ENCODE measurements around the gene SNAPC2.
"Not testable (repeated sequence)": the region's sequence is repeated elsewhere in the genome, so short reads cannot be mapped to it uniquely, and the experiment has no call there.

The SNAPC2 gene

DNA sequence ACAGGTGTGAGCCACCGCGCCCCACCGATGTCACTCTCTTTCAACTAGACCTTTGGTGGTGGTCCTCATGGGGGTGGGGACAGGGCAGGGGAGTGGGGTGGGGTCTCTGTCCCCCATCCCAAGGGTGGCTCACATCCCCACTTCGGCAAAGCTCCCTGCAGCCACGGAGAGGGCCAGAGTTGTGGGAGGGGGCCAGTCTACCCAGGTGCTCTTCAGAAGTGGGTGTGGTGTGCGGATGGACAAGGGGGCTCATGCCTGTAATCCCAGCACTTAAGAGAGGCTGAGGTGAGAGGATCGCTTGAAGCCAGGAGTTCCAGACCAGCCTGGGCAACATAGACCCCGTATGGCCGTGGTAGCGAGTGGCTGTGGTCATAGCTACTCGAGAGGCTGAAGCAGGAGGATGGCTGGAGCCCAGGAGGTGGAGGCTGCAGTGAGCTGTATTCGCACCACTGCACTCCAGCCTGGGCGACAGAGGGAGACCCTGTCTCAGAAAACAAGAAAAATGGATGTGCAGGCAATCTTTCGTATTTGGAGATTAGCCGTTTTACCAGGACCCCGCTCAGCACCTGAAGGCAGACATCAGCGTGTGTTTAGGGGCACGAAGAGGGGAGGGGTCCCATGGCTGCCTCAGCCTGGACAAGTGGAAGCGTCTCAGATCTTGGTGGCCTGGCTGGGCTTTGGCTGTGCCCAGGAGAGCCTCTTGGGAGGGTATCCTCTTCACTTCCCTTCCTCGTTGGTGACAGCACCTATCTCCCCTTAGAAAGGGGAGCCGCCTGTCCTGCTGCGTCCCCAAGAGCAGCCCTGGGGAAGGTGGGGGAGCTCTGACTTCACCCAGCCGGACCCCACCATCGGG, 4.7 kb upstream of the SNAPC2 start:
- no peaks in the 10 kb centered on the region for H3K4me1 ChIP-seq (ENCODE audit: control insufficient read depth, insufficient read depth, low read length)
- peaks cover 30% of the 10 kb centered on the region for H3K27me3 ChIP-seq (ENCODE audit: control insufficient read depth, insufficient read depth, low read length)
- no peak overlapping the region for H3K27ac ChIP-seq (ENCODE audit: low read depth, low read length)
- peaks cover 12% of the 10 kb centered on the region for H3K36me3 ChIP-seq (ENCODE audit: control insufficient read depth, insufficient read depth, low read length)
- no peak overlapping the region for H3K4me3 ChIP-seq (ENCODE audit: low read length)
- H3K9ac ChIP-seq (ENCODE audit: low read length): no peak overlapping the region

DNA sequence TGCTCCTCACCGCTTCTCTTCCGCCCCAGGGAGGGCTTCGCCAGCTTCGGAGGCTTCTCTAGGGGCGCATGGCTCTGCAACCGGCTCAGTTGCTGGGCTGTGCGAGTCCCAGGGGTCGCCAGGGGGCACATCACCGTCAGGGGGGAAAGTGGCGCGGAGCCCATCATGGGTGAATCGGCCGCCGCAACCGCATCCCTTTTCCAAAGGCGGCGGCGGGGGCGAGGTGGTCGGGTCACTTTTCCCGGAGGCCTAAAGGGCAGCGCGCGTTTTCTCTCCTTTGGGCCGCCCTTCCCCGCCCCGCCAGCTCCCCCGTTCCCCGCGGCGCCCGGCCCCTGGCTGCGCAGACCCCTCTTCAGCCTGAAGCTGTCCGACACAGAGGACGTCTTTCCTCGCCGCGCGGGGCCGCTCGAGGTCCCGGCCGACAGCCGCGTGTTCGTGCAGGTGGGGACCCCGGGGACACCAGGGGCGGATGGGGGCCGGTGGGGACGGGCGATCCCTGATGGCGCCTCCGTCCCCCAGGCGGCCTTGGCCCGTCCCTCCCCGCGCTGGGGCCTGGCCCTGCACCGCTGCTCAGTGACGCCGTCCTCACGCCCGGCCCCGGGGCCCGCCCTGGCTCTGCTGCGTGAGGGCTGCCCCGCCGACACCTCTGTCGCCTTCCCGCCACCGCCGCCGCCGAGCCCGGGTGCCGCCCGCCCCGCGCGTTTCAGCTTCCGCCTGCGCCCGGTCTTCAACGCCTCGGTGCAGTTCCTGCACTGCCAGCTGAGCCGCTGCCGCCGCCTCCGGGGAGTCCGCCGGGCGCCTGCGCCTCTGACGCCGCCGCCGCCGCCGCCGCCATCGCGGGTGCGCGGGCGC, 3.8 kb upstream of the SNAPC2 start:
- peaks cover under 1% of the 10 kb centered on the region for H3K4me1 ChIP-seq (ENCODE audit: control insufficient read depth, insufficient read depth, low read length)
- H3K4me3 ChIP-seq (ENCODE audit: low read length): no peak overlapping the region
- H3K27me3 ChIP-seq (ENCODE audit: control insufficient read depth, insufficient read depth, low read length): peaks cover 30% of the 10 kb centered on the region
- no peak overlapping the region for H3K9ac ChIP-seq (ENCODE audit: low read length)
- peaks cover 5% of the 10 kb centered on the region for H3K36me3 ChIP-seq (ENCODE audit: control insufficient read depth, insufficient read depth, low read length)
- no peak overlapping the region for H3K27ac ChIP-seq (ENCODE audit: low read depth, low read length)

DNA sequence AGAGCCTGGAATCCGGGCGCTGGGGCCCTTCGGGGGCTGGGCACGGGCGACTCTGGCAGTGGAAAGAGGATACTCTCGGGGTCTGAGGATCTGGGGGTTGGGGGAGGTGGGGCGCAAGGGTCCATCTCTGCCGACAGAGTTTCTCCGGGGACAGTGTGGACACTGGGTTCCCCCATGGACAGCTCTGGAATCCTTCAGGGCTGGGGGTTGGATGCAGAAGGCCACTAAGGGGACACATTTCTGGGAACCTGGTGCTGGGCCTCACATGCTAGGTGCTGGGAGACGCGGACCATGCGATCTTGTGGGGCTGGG, 3.2 kb upstream of the SNAPC2 start:
- Histone ChIP-seq H3K36me3 (ENCODE audit: control insufficient read depth, insufficient read depth, low read length) (peaks cover 3% of the 10 kb centered on the region), H3K27me3 (ENCODE audit: control insufficient read depth, insufficient read depth, low read length) (peaks cover 30% of the 10 kb centered on the region), H3K4me3 (ENCODE audit: low read length) (no peak overlapping the region), H3K4me1 (ENCODE audit: control insufficient read depth, insufficient read depth, low read length) (peaks cover 7% of the 10 kb centered on the region), H3K27ac (ENCODE audit: low read depth, low read length) (no peak overlapping the region), H3K9ac (ENCODE audit: low read length) (no peak overlapping the region)

DNA sequence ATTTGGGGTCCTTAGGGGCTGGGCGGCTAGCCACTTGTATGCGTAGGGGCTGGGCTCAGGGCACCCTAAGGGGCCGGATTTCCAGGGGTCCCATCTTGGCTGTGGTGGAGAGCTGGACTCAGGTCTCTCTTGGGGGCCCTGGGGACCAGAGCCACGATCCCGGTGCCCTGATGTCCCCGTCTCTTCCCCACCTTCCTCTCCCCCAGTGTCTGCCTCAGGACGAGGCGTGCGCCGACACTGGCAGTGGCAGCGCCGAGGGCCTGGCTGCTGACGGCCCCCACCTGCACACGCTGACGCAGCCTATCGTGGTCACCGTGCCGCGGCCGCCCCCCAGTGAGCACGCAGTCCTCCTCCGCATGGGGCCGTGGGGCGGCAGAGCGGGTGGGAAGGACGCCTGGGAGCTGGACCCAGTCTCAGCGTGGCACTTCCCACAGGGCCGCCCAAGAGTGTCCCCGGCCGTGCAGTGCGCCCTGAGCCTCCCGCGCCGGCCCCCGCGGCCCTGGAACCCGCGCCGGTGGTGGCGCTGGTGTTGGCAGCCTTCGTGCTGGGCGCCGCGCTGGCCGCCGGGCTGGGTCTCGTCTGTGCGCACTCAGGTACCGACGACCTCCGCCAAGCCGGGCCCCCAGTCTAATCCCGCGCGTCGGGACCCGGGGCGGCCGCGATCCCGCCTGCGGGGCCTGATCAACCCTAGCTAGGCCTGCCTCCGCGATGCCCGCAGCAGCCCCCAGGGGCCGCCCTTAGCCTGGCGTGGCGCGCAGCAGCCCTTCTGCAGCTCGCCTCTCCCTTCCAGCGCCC, 2.7 kb upstream of the SNAPC2 start:
- no peak overlapping the region for H3K9ac ChIP-seq (ENCODE audit: low read length)
- peak overlapping the region; percentile 41 for H3K4me3 ChIP-seq (ENCODE audit: low read length)
- peaks cover 30% of the 10 kb centered on the region for H3K27me3 ChIP-seq (ENCODE audit: control insufficient read depth, insufficient read depth, low read length)
- no peak overlapping the region for H3K27ac ChIP-seq (ENCODE audit: low read depth, low read length)
- H3K36me3 ChIP-seq (ENCODE audit: control insufficient read depth, insufficient read depth, low read length): peaks cover 7% of the 10 kb centered on the region
- H3K4me1 ChIP-seq (ENCODE audit: control insufficient read depth, insufficient read depth, low read length): peaks cover 12% of the 10 kb centered on the region

DNA sequence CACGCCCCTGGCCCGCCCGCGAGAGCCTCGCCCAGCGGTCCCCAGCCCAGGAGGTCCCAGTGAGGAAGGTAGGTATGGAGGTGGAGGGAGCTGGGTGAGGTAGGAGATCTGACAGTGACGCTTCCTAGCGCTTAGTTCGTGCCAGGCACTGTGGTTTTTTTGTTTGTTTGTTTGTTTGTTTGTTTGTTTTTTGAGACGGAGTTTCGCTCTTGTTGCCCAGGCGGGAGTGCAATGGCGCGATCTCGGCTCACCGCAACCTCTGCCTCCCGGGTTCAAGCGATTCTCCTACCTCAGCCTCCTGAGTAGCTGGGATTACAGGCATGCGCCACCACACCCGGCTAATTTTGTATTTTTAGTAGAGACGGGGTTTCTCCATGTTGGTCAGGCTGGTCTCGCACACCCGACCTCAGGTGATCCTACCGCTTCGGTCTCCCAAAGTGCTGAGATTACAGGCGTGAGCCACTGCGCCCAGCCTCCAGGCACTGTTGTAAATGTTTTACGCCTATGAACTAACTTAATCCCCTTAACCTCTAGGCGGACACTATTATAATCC, 2.0 kb upstream of the SNAPC2 start:
- Histone ChIP-seq H3K4me1 (ENCODE audit: control insufficient read depth, insufficient read depth, low read length) (peaks cover 19% of the 10 kb centered on the region), H3K27me3 (ENCODE audit: control insufficient read depth, insufficient read depth, low read length) (peaks cover 28% of the 10 kb centered on the region)
- H3K4me3 ChIP-seq (ENCODE audit: low read length): not testable (repeated sequence)

DNA sequence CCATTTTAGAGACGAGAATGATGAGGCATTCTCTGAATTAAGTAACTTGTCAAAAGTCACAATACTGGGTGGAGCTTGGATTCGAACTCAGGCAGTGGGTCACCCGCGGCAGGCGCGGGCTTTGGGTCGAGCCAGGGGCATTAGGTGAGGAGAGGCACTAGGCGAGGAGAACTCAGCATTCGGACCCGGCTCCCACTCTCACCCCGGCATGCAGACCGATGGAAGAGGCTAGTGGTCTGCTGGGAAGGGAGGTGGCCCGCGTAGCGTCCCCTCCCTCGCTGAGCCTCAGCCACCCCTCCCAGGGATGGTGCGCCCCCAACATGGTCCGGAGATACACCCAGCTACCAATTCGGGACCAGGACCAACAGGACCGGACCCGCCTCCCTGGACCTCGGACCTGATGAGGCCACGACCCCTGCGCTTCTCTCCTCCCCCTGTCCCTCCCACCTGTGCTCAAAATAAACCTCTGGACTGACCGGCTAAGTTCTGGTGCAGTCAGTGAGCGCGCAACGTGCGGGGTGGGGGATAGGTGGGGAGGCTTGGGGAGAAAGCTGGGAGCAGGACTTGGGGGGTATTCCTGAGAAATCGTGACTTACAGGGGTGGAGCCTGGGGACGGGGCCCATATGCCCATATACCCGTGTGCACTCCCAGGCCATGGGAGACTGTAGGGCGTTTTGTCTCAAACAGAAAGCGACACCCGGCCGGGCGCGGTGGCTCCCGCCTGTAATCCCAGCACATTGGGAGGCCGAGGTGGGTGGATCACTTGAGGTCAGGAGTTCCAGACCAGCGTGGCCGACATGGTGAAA, 1.3 kb upstream of the SNAPC2 start:
- H3K27me3 ChIP-seq (ENCODE audit: control insufficient read depth, insufficient read depth, low read length): peaks cover 28% of the 10 kb centered on the region
- no peak overlapping the region for H3K27ac ChIP-seq (ENCODE audit: low read depth, low read length)
- H3K4me3 ChIP-seq (ENCODE audit: low read length): no peak overlapping the region
- H3K4me1 ChIP-seq (ENCODE audit: control insufficient read depth, insufficient read depth, low read length): peaks cover 25% of the 10 kb centered on the region
- H3K36me3 ChIP-seq (ENCODE audit: control insufficient read depth, insufficient read depth, low read length): peaks cover 8% of the 10 kb centered on the region
- H3K9ac ChIP-seq (ENCODE audit: low read length): no peak overlapping the region

More for the DNA sequence above, 2.0 kb upstream of the SNAPC2 start:
- H3K9ac ChIP-seq (ENCODE audit: low read length); H3K36me3 ChIP-seq (ENCODE audit: control insufficient read depth, insufficient read depth, low read length); H3K27ac ChIP-seq (ENCODE audit: low read depth, low read length): not testable (repeated sequence)

DNA sequence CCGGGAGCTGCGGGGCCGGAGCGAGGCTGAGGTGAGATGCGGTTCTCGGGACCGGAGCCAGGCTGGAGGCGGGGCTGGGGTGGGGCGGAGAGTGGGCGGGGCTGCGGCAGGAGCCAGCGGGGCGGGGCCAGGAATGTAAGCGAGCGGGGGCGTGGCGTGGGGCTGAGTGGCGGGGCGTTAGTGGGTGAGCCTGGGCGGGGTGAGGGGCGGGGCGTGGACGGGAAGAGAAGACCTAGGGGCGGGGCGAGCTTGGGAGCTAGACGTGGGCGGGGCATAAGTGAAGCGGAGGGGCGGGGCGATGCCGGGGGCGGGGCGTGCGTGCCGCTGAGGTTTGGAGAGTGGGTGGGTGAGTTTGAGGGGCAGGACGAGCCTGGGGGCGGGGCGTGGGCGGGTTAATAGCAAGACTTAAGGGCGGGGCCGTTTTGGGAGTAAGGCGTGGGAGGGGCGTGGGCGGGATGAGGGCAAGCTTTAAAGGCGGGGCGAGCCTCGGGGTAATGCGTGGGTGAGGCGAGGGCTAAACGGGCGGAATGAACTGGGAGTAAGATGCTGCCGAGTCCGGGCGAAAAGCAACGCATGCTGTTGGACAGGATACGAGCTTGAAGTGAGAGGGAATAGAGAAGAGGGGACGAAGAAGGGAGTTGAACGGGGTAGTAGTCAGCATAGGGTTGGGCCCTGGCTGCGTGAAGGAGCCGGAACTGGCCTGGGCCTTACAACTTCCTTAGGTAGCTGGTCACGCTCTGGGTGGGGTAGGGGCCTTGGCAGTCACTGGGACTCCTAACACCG, 572 bp downstream of the SNAPC2 start:
- H3K36me3 ChIP-seq (ENCODE audit: control insufficient read depth, insufficient read depth, low read length): peaks cover 8% of the 10 kb centered on the region
- peak overlapping the region; percentile 88 for H3K27ac ChIP-seq (ENCODE audit: low read depth, low read length)
- H3K4me1 ChIP-seq (ENCODE audit: control insufficient read depth, insufficient read depth, low read length): peaks cover 30% of the 10 kb centered on the region
- peaks cover 23% of the 10 kb centered on the region for H3K27me3 ChIP-seq (ENCODE audit: control insufficient read depth, insufficient read depth, low read length)
- no peak overlapping the region for H3K9ac ChIP-seq (ENCODE audit: low read length)
- H3K4me3 ChIP-seq (ENCODE audit: low read length): peak overlapping the region; percentile 78

DNA sequence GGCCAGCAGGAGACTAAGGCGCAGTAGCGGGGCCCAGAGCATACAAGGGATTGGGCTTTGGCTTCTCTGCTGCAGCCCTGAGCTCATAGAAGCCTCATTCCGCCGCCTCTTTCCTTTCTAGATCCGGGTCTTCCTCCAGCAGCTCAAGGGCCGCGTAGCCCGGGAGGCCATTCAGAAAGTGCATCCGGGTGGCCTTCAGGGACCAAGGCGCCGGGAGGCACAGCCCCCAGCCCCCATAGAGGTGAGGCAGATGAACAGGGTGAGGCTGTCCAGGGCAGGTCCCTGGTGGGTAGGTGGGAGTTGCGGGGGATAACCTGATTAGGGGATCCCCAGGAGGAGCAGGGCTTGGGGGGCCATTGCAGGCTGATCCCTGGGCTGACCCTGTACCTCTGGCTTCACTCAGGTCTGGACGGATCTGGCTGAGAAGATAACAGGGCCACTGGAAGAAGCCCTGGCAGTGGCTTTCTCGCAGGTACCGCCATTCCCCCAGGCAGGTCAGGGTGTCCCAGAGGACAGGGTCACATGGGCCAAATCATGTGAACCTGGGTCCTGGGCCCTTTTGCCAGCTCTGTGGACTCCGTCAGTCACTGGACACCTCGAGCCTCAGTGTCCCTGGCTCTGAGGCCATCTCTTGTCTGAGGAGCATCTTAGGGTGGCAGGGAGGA, 1.3 kb downstream of the SNAPC2 start:
- Histone ChIP-seq H3K36me3 (ENCODE audit: control insufficient read depth, insufficient read depth, low read length) (peaks cover 8% of the 10 kb centered on the region), H3K27ac (ENCODE audit: low read depth, low read length) (peak overlapping the region; percentile 78), H3K4me3 (ENCODE audit: low read length) (peak overlapping the region; percentile 78), H3K4me1 (ENCODE audit: control insufficient read depth, insufficient read depth, low read length) (peaks cover 33% of the 10 kb centered on the region), H3K9ac (ENCODE audit: low read length) (no peak overlapping the region), H3K27me3 (ENCODE audit: control insufficient read depth, insufficient read depth, low read length) (peaks cover 19% of the 10 kb centered on the region)

DNA sequence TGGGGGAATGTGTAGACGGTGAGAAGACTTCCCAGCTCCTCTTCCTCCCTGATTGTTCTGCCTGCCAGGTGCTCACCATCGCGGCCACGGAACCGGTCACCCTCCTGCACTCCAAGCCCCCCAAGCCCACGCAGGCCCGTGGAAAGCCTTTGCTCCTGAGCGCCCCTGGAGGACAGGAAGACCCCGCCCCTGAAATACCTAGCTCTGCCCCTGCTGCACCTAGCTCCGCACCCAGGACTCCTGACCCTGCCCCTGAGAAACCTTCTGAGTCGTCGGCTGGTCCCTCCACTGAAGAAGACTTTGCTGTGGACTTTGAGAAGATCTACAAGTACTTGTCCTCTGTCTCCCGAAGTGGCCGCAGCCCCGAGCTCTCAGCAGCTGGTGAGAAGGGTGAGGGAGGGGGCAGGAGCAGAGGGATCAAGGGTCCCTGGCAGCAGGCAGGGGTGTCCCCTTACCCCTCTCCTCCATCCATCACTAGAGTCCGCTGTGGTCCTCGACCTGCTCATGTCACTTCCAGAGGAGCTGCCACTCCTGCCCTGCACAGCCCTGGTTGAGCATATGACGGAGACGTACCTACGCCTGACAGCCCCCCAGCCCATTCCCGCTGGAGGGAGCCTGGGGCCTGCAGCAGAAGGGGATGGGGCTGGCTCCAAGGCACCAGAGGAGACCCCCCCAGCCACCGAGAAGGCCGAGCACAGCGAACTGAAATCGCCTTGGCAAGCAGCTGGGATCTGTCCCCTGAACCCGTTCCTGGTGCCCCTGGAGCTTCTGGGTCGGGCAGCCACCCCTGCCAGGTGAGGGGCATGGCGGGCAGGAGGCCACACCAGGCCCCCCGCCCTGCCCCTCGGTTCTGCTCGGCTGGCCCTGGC, 2.1 kb downstream of the SNAPC2 start:
- peaks cover 15% of the 10 kb centered on the region for H3K27me3 ChIP-seq (ENCODE audit: control insufficient read depth, insufficient read depth, low read length)
- peak overlapping the region; percentile 78 for H3K27ac ChIP-seq (ENCODE audit: low read depth, low read length)
- H3K4me1 ChIP-seq (ENCODE audit: control insufficient read depth, insufficient read depth, low read length): peaks cover 41% of the 10 kb centered on the region
- H3K4me3 ChIP-seq (ENCODE audit: low read length): peak overlapping the region; percentile 78
- H3K9ac ChIP-seq (ENCODE audit: low read length): no peak overlapping the region
- H3K36me3 ChIP-seq (ENCODE audit: control insufficient read depth, insufficient read depth, low read length): peaks cover 8% of the 10 kb centered on the region

DNA sequence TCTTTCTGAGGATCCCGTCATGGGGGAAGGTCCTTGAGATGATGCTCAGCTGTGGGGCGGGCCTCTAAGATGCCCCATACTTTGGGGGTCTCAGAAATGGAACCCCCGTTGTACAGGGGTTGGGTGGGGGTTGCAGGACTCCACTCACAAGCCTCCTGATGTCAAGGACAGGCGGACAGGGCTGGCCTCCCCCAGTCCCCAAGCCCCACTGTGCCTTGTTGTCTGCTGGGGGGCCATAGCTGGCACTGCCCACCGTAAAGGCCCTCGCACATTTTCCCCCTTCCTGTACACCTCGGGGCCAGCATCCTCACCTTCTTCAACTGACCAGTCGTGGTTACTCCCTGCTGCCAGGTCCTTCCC, 2.7 kb downstream of the SNAPC2 start:
- peaks cover 8% of the 10 kb centered on the region for H3K36me3 ChIP-seq (ENCODE audit: control insufficient read depth, insufficient read depth, low read length)
- H3K4me3 ChIP-seq (ENCODE audit: low read length): peak overlapping the region; percentile 5
- peaks cover 47% of the 10 kb centered on the region for H3K4me1 ChIP-seq (ENCODE audit: control insufficient read depth, insufficient read depth, low read length)
- peak overlapping the region; percentile 78 for H3K27ac ChIP-seq (ENCODE audit: low read depth, low read length)
- no peak overlapping the region for H3K9ac ChIP-seq (ENCODE audit: low read length)
- H3K27me3 ChIP-seq (ENCODE audit: control insufficient read depth, insufficient read depth, low read length): peaks cover 8% of the 10 kb centered on the region

Data from rectal smooth muscle tissue (tissue), 1 donor.